GM23248 (cell line): Measurements from ENCODE around the gene PNISR.

Experiments used
- EZH2 ChIP-seq: fragments of 200-600 bp; sonication (generic); IDR thresholded peaks from 2 replicates; pipeline ENCODE4 v1.6.1; 2018; ENCODE audit warnings: antibody characterized with exemption, mild to moderate bottlenecking; ENCODE audit not compliant: insufficient read depth, poor library complexity, severe bottlenecking
- EZH2phosphoT487 ChIP-seq: fragments of 200-600 bp; sonication (generic); IDR thresholded peaks from 2 replicates; pipeline ENCODE4 v1.6.1; 2018; ENCODE audit warnings: antibody characterized with exemption, moderate library complexity, mild to moderate bottlenecking, low read depth; ENCODE audit not compliant: insufficient read depth

DNA sequence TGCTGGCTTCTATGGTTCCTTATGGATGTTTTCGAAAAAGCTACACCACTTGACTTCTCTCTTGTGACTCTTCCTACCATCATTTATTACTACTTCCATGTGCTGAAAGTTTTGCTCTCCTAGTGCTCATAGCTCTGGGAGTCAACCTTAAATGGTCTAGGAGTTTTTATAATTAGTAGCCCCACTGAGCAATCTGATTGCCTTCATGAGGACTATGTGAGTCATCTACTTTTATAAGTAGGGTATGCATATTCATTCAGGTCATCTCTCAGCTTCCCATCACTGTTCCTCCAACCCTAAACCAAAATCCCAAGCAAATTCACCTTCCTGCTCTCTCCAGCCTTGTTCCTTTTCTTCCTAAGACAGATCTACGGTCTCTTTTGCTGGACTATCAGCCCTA is 58.3 kb downstream of the PNISR start:
- no peak for TF ChIP-seq EZH2
- no peak for TF ChIP-seq EZH2phosphoT487
